NCI-H146 (cell line): ENCODE measurements around the gene FRK.

ENCODE experiments used
- DNase-seq: peaks from one replicate; lab custom pipeline; 2025; lab: John Stamatoyannopoulos, UW

The FRK gene

DNA sequence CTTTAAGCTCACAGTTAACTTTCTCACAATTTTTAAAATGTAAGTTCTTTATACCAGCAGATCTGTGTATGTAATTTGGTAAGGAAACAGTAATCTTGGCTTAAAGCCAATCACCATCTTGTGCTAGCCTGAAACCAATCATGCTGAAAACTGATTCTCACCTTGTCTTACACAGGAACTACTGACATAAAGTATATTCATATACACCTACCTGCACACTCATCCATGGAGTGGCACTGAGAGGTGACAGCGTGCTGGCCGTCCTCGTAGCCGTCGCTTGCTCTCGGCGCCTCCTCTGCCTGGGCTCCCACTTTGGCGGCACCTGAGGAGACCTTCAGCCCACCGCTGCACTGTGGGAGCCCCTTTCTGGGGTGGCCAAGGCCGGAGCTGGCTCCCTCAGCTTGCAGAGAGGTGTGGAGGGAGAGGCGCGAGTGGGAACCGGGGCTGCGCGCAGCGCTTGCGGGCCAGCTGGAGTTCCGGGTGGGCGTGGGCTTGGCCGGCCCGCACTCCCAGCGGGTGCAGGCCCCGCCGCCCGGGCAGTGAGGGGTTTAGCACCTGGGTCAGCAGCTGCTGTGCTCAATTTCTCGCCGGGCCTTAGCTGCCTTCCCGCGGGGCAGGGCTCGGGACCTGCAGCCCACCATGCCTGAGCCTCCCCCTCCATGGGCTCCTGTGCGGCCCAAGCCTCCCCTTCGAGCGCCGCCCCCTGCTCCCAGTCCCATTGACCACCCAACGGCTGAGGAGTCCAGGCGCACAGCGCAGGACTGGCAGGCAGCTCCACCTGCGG, 171.8 kb downstream of the FRK start:
- peak; percentile 28 for DNase-seq

DNA sequence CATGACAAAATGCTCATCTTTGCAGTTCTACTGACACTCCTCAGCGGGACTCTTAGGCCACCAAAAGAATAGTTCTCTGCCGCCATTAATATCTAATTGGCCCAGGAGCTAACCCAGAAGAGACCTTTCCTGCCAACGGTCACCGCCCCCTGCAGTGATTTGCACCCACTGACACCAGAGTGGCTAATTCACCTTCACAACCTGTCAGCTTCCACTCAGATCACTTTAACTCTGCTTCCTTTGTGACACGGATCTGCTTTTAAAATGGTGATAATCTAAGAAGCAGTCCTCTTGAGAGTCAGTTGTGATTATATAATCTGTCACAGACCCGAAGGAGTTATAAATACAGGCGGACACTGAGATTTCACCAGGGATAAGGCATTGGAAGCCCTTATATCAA, 172.8 kb downstream of the FRK start:
- peak; percentile 32 for DNase-seq

DNA sequence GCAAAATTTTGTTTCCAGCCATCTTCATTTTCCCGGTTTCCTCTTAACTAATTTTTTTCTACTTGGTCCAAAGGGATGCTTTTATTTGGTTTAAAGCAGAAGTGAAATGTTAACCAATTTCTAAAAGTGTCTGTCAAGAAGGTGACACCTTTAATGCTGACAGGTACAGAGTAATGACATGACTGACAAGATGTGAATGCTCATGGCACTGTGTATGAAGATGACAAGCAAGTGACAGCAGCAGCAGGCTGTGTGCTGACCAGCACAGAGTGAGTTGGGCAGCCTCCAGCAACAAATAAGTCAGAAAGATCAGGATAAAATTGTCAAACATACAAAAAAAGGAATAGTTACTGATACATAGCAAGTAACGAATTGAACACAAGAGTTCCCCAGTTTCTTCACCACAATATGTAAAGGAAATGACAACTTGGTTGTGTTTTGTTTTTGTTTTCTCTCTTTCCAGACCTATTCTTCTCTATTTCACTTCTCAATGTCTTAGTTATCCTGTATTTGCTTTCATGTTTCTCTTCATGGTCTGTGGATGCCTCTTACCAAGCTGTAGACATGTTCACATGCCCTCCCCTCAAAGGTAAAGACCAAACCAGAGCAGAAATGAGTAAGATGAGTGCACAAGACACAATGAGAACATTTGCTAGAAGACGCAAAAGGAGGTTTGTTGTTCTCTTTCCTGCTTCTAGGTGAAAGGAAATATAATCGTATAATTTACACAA, 174.9 kb downstream of the FRK start:
- DNase-seq: no peak

DNA sequence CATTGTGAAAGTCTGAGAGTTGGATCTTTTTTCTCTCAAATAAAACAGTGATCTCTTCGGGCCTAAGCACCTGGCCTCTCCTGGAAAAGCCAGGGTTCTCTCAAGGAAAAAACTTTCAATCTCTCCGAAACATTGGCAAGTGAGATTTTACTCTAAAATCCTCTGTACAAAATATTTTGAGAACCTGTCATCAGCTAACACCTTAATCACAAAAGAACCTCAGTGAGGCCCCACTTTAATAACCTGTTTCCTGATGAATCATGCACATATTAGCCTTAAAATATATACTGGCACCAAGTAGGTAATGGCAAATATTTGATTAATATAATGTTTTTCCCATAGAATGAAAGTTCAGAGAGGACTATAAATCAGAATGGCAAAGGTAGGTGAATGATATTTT, 177.9 kb downstream of the FRK start:
- DNase-seq: no peak

- peak; percentile 54 for DNase-seq
These were observed 178.5 kb downstream of the FRK start for GRCh38 chr6:115882174-115882573.
